GM18873 (cell line): ENCODE results near the gene PPDPF.
A peak's percentile ranks its signal among the peaks of the same experiment; 100 is the strongest.
"Not testable (repeated sequence)": the region's sequence is repeated elsewhere in the genome, so short reads cannot be mapped to it uniquely, and the experiment has no call there.

Experiments
- ATAC-seq: cut with Tn5 transposase; IDR thresholded peaks from one replicate; pipeline ENCODE4 v1.9.1; 2021; ENCODE audit warnings: mild to moderate bottlenecking, moderate library complexity, moderate number of reproducible peaks; ENCODE audit not compliant: unreplicated experiment, low FRiP score

PPDPF gene

GRCh38 chr20:63520504-63520933 lies at the start of gene PPDPF:
Gene PPDPF (plus strand): TSS chr20:63520765. CDS start chr20:63521309, 544 bp downstream.
- ATAC-seq: peak; percentile 52

GRCh38 chr20:63471002-63471716 lies 49.4 kb upstream of the PPDPF start:
- no peak for ATAC-seq

GRCh38 chr20:63471717-63471980 lies 48.9 kb upstream of the PPDPF start:
- ATAC-seq: no peak

GRCh38 chr20:63471981-63472831 lies 48.4 kb upstream of the PPDPF start, which contains the start of gene KCNQ2:
Gene KCNQ2 (minus strand): TSS chr20:63472655. CDS start chr20:63472463, 192 bp downstream.
- ATAC-seq: no peak

GRCh38 chr20:63472862-63473390 lies 47.6 kb upstream of the PPDPF start:
- ATAC-seq: no peak

GRCh38 chr20:63473555-63474449 lies 46.8 kb upstream of the PPDPF start:
- ATAC-seq: no peak

GRCh38 chr20:63475209-63475608 lies 45.4 kb upstream of the PPDPF start:
- ATAC-seq: no peak

GRCh38 chr20:63477061-63477616 lies 43.4 kb upstream of the PPDPF start:
- ATAC-seq: no peak

GRCh38 chr20:63477944-63478343 lies 42.6 kb upstream of the PPDPF start:
- ATAC-seq: no peak

GRCh38 chr20:63478346-63479302 lies 41.9 kb upstream of the PPDPF start:
- no peak for ATAC-seq

- ATAC-seq: not testable (repeated sequence)
Measured at GRCh38 chr20:63479695-63480419, 40.7 kb upstream of the PPDPF start.

GRCh38 chr20:63481503-63481902 lies 39.1 kb upstream of the PPDPF start:
- ATAC-seq: no peak

GRCh38 chr20:63482021-63482587 lies 38.5 kb upstream of the PPDPF start:
- no peak for ATAC-seq

GRCh38 chr20:63483834-63484233 lies 36.7 kb upstream of the PPDPF start:
- ATAC-seq: no peak

GRCh38 chr20:63484236-63484635 lies 36.3 kb upstream of the PPDPF start:
- no peak for ATAC-seq

- ATAC-seq: no peak
Measured at GRCh38 chr20:63484651-63485403, 35.7 kb upstream of the PPDPF start.

GRCh38 chr20:63486300-63486855 lies 34.2 kb upstream of the PPDPF start:
- ATAC-seq: no peak
